ENCODE data around the gene HOXA7.
A peak's percentile ranks its signal among the peaks of the same experiment; 100 is the strongest.

Gene HOXA7

DNA sequence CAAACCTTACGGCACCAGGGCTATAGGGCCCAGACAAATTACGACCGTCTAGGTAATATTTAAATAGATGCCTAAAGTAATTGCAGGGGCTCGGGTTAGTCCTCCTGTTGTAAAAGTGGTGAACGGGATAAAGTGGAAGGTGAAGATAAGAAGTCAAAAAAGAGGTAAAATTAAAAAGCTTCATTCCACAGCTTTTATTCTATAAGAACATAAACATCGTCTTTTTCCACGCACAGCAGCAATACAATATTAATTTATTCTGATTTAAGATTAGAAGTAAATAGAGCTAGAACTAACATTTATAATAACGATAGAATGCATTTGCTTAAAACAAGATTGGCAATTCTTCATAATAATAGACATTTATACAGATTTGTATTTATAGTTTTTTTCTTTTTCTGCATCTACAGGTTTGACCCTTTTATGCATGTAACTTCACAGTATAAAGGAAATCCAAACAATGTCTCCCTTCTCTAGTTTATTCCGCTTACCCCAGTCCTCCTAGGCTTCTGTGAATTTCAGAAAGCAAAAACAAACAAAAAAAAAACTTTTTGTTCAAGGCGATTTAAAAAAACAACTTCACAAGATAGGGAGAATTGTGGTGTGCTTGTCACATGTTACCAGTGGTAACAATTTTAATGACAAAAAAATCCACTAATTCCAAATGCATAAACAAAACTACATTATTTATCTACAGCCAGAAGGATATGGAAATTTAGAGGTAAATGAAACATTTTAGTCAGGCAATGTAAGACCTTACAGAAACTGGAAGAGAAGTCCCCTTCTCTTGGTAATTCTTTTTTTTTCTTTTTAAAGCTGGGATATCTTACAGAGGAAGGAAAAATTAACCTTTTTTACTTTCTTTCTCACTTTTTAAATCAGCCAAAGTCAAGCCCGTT is 14.2 kb upstream of the HOXA7 start:
- no peak for DNase-seq

GRCh38 chr7:27169658-27170425 is 13.4 kb upstream of the HOXA7 start:
- peak; percentile 84 for DNase-seq

DNA sequence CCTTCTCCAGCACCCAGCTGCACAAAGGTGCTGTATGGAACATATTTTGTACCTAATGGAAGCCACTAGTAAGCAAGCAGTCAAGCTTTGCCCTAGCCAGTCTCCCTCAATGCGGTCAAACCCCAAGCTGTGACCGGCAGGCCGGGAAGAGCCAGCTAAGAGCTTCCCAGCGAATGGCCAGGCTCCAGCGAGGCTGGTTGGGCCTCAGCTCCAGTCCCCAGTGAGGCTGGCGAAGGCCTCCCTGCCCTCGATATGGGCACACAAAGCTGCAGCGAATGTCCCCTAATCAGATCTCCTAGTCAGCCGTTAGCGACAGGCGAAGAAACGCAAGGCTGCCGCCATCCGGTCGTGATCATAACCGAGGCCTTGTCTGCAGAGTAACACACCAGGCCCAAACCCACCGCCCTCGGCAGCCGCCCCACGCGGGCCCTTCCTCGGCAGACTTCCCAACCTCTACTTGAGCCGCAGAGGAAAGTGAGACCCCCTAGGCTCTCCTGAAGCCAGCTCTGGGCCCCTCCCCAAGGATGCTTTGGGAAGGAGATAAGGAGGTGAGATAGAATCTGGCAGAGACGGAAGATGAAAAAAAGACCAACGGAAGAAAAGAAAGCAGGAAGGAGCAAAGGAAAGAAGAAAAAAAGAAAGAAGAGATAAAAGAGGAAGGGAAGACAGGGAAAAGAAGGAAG is 11.9 kb upstream of the HOXA7 start:
- peak; percentile 87 for DNase-seq

- no peak for DNase-seq
These were observed 11.4 kb upstream of the HOXA7 start for GRCh38 chr7:27167916-27168264.

GRCh38 chr7:27166531-27167505 is 10.3 kb upstream of the HOXA7 start:
- peak; percentile 79 for DNase-seq

DNA sequence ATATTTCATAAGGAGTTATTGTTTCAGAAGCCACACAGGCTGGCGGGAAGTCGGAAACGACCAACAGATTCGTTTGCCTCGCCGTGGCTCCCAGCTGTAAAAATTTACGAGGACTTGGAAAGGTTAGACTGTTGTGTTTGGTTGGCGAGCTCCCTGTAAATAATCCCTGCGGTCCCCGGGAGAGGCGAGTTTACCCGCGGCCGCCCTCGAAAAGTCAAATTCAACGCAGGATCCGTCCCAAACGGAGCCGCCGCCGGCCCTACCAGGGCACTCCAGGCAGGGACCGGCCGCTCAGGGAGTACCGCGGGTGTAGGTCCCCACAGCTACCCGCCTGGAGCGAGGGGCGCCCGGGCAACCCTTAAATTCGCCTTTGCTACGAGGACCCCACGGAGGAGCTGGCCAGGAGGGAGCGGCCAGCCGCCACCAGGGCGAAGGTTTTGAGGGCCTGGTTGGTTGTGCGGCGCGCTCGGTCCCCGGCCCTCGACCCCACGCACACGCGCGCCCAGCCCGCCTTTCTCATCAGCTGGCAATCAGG is 9.6 kb upstream of the HOXA7 start:
- DNase-seq = peak; percentile 71

GRCh38 chr7:27165089-27165995 is 8.9 kb upstream of the HOXA7 start, which contains the start of gene HOXA9:
HOXA9 (minus strand) TSS chr7:27165537; CDS start chr7:27165457, 80 bp downstream.
- DNase-seq = peak; percentile 90

DNA sequence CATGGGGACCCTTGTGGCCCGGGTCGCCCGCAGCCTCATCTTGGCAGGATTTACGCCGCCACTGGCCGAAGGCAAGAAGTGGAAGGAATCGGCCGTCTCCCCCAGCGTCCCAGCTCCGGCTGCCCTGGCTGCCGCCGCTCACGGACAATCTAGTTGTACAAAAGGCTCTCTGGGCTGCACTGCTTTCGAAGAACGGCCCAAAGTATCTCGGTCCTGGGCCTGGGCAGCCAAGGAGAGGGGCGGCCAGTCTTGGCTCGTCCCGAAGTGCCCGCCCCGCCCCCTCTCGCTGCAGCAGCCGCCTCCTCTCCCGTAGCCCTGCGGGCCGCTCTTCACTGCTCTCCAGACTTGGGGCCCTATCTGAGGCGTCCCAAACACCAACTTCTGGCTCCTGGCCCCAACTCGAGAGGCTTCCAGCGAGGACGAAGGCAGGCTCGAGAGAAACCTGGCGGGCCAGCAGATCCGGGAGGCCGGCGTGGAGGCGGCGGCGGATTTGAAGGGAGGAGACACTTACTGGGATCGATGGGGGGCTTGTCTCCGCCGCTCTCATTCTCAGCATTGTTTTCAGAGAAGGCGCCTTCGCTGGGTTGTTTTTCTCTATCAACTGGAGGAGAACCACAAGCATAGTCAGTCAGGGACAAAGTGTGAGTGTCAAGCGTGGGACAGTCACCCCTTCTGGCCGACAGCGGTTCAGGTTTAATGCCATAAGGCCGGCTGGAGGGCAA is 8.1 kb upstream of the HOXA7 start:
- DNase-seq = peak; percentile 78

GRCh38 chr7:27164045-27164366 is 7.5 kb upstream of the HOXA7 start:
- no peak for DNase-seq

DNA sequence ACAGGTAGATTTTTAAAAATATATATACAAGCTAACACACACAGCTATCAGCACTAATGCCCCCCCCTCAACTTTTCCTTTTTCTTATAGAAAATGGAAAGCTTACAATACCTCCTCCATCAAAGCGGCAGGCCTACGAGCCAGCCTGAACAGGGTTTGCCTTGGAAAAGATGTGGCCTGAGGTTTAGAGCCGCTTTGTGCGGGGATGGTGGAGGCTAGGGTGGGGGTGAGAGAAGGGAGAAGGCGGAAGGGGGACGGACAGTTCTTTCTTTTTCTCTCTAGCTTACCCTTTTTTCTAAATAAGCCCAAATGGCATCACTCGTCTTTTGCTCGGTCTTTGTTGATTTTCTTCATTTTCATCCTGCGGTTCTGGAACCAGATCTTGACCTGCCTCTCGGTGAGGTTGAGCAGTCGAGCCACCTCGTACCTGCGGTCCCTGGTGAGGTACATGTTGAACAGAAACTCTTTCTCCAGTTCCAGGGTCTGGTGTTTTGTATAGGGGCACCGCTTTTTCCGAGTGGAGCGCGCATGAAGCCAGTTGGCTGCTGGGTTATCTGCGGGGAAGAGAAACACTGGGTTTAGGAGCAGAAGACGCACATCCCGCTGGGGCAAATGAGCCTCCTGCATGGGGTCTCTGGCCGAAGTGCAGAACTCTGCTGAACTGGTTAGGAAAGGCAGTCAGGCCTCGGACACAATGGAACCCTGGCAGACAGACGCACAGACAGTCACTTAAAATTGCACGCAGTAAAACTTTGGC is 7.0 kb upstream of the HOXA7 start:
- DNase-seq = no peak

- DNase-seq = no peak
These were observed 6.2 kb upstream of the HOXA7 start for GRCh38 chr7:27162561-27163287.

DNA sequence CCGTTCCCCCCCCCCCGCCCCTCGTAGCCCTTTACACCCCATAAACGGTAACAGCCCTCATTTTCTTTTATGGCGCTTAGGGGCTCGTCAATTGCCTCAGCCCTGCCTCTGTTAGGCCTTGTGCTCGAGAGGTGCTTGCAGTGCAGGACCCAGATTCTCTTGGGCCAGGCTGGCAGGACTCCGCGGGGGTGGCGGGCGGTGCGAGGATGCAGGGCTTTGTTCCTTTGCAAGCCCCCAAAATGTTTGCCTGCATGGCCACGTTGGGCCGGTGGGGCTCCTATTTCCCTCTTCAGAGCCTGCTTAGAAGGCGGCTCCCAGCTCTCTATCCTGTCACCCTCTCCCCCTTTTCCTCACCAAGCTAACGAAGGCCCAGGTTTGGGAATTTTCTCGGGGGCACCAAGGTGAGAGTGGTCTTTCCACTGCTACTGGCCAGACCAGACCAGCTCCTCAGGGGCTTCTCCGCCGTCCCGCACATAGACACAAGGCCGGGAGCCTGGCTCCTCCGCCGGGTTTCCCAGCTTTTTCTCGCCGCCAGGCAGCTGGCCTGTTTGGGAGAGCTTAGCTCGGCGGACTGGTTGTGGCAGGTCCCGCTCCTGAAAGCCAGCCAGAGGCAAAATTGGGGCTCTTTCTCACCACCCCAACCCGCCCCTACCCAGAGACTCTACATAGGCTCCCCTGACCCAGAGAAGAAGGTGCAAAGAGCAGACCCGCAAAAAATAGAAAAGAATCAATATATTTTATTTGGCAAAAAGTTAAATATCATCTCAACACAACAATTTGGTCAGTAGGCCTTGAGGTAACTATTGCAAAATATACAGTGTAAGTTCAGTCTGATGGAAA is 5.5 kb upstream of the HOXA7 start:
- DNase-seq = peak; percentile 76

DNA sequence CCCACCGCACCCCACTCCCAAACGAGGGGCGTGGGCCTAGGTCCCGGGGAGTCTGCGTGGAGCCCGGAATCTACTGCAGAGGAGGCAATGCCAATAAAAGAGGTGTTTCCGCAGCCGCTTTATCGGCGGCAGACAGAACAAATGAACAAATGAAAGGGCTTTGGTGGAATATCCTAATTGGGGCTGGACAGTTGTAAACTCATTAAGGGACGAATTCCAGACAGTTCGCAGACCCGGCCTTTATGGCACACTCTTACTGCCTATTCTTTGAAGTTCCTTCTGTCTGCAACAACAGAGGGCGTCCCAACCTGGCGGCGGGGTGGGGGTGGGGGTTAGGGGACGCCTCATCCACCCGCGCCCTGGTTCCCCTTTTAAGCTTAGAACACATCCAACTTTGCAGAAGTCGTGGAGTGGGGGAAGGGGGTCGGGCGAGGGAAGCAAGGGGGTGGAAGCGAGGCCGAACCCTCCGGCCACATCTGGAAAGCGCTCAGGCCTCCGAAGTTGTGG is 4.8 kb upstream of the HOXA7 start:
- DNase-seq = peak; percentile 80

DNA sequence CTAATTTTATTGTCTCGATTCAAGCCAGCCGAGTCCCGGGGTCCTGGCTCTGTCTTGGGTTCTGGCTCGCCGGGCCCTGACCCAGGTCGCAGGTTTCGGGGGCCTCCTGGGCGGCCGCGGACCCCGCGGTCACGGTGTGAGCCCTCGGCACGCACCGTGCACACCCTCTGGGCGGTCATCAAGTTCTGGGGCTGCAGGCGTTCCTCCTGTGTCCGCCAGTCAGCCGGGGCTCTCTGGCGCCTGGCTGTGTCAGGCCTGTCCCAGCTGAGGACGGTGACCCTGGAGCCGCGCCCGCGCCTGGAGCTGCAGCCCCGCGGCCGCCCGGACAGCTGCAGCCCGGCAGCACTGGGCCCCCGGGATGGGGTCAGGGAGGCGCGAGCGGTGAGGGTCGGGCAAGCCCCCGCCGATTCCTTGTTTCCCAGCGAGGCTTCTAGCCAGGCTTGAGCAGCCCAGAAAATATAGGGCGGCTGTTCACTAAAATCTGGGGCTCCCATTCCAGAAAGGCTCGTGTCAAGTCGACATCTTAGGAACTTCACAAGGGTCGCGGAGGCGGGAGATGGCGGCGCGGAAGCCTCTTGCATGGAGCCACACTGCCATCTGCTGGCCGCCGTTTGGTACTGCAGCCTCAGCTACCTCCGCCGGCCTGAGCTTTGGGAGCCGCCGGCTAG is 4.2 kb upstream of the HOXA7 start:
- peak; percentile 95 for DNase-seq

GRCh38 chr7:27160145-27160545 is 3.7 kb upstream of the HOXA7 start:
- DNase-seq = peak; percentile 71

- peak; percentile 39 for DNase-seq
These were observed 3.0 kb upstream of the HOXA7 start for GRCh38 chr7:27159266-27160144.
